HFFc6 (cell line): Measurements from ENCODE around the gene NELFA. TPM values are rescaled to one million over a fixed set of nuclear protein-coding genes. Genes with fewer than 3 reads are reported as not detected.

Experiments used
- DNase-seq: peaks from one replicate; pipeline ENCODE4 v3.0.0-alpha.2; 2018
- H3K27ac Mint-ChIP-seq: 2 replicates; pipeline ENCODE4 v1.8.0; 2020; ENCODE audit warnings: mild to moderate bottlenecking, mixed read lengths
- H3K27me3 Mint-ChIP-seq: 2 replicates; pipeline ENCODE4 v1.8.0; 2021; ENCODE audit warnings: mild to moderate bottlenecking, moderate library complexity, mixed read lengths; ENCODE audit not compliant: insufficient read depth
- H3K36me3 Mint-ChIP-seq: 2 replicates; pipeline ENCODE4 v1.8.0; 2021; ENCODE audit warnings: low read depth, mixed read lengths
- H3K4me1 Mint-ChIP-seq: 2 replicates; pipeline ENCODE4 v1.8.0; 2020; ENCODE audit warnings: low read depth, mixed read lengths
- H3K4me3 Mint-ChIP-seq: 2 replicates; pipeline ENCODE4 v1.8.0; 2020; ENCODE audit warnings: mild to moderate bottlenecking, moderate library complexity, mixed read lengths
- H3K9me3 Mint-ChIP-seq: 2 replicates; pipeline ENCODE4 v1.8.0; 2020; ENCODE audit warnings: mild to moderate bottlenecking, mixed read lengths
- CTCF ChIP-seq: fragments of 200-600 bp; sonication (generic); IDR thresholded peaks from 2 replicates; pipeline ENCODE4 v1.5.0; 2021; ENCODE audit warnings: antibody characterized with exemption, mild to moderate bottlenecking
- long read RNA-seq: library from polyadenylated mRNA; unstranded; transcript quantifications from one replicate; pipeline ENCODE4 v2.0.0, GENCODE V29; 2019
- total RNA-seq, 6 experiments: library from RNA; stranded (reverse); fragmentation: NEBNext Ultra II Directional; extraction: Animal tissue kit (Norgen Biotek cat#: 25700); gene quantifications; 2 replicates in 1 of 6; 3 replicates in 5 of 6; pipeline ENCODE4 v1.2.3, GENCODE V29; 2021

NELFA gene
- total RNA-seq, result 10 to 100 TPM; 19.2 to 21.2 (median 20.2) TPM
- long read RNA-seq, transcript NELFA-202 (11 exons, 3,343 nt), result major isoform, 30 of 39 reads
- long read RNA-seq, partial matches to known transcripts, result 3 of 39 reads
- long read RNA-seq, other reads (novel, unspliced or antisense), result 6 of 39 reads

GRCh38 chr4:2008921-2009650, at the start of gene NELFA:
NELFA (minus strand) TSS chr4:2008974; CDS start chr4:2008959, 15 bp downstream.
- H3K27me3 Mint-ChIP-seq, result 0 out of 2 replicates have a peak, but pooled peaks cover 6% of the 10 kb centered on the region
- H3K27ac Mint-ChIP-seq, result peak within 1 kb of the TSS; percentile 80
- H3K36me3 Mint-ChIP-seq, result peaks cover 7% of the 10 kb centered on the region; the same call in 1 of the 2 replicates
- peak; percentile 87 for DNase-seq
- no peaks in the 10 kb centered on the region for H3K9me3 Mint-ChIP-seq
- H3K4me3 Mint-ChIP-seq, result peak within 1 kb of the TSS; percentile 93
- peaks cover 18% of the 10 kb centered on the region for H3K4me1 Mint-ChIP-seq
- peak; percentile 76 for TF ChIP-seq CTCF

- Mint-ChIP-seq H3K4me3 (peak overlapping the region; percentile 27; the same call in 1 of the 2 replicates), H3K4me1 (no peaks in the 10 kb centered on the region), H3K36me3 (no peaks in the 10 kb centered on the region), H3K27me3 (peaks cover 24% of the 10 kb centered on the region), H3K9me3 (no peaks in the 10 kb centered on the region), H3K27ac (no peak overlapping the region)
- DNase-seq, result no peak
- no peak for TF ChIP-seq CTCF
Observed at GRCh38 chr4:2057382-2058065, 48.8 kb upstream of the NELFA start.

GRCh38 chr4:2054217-2054616, 45.4 kb upstream of the NELFA start:
- no peak for TF ChIP-seq CTCF
- no peak for DNase-seq
- H3K27ac Mint-ChIP-seq, result no peak overlapping the region
- H3K4me3 Mint-ChIP-seq, result no peak overlapping the region
- H3K9me3 Mint-ChIP-seq, result no peaks in the 10 kb centered on the region
- H3K36me3 Mint-ChIP-seq, result no peaks in the 10 kb centered on the region
- H3K27me3 Mint-ChIP-seq, result peaks cover 44% of the 10 kb centered on the region
- no peaks in the 10 kb centered on the region for H3K4me1 Mint-ChIP-seq

- no peak for DNase-seq
- Mint-ChIP-seq H3K27ac (no peak overlapping the region), H3K27me3 (peaks cover 27% of the 10 kb centered on the region), H3K4me3 (no peak overlapping the region), H3K4me1 (peaks cover 4% of the 10 kb centered on the region; the same call in 1 of the 2 replicates), H3K9me3 (no peaks in the 10 kb centered on the region), H3K36me3 (no peaks in the 10 kb centered on the region)
- TF ChIP-seq CTCF, result no peak
Observed at GRCh38 chr4:2051086-2051485, 42.3 kb upstream of the NELFA start.

GRCh38 chr4:2049811-2050210, 41.0 kb upstream of the NELFA start:
- TF ChIP-seq CTCF, result no peak
- Mint-ChIP-seq H3K9me3 (no peaks in the 10 kb centered on the region), H3K27me3 (peaks cover 20% of the 10 kb centered on the region), H3K4me1 (peaks cover 4% of the 10 kb centered on the region; the same call in 1 of the 2 replicates), H3K36me3 (no peaks in the 10 kb centered on the region), H3K4me3 (no peak overlapping the region), H3K27ac (no peak overlapping the region)
- no peak for DNase-seq
